Right lobe of liver (tissue), 6 donors: Measurements from ENCODE around the gene LXN. TPM values are rescaled to one million over a fixed set of nuclear protein-coding genes. Genes with fewer than 3 reads are reported as not detected.

Source experiments
- ATAC-seq, 4 donors: fragments of 200-7000 bp; cut with Tn5 transposase; one replicate each; pipeline ENCODE4 v1.9.1; 2020; ENCODE audit warnings: mild to moderate bottlenecking in 4 of 4, moderate library complexity in 4 of 4
- DNase-seq, 3 donors: peaks; one replicate each; pipeline ENCODE4 v3.0.0-alpha.2; 2020
- H3K27ac ChIP-seq, 3 donors: fragments of 200-600 bp; one replicate each; pipeline ENCODE4 v1.8.0; 2022
- H3K27me3 ChIP-seq, 2 donors: fragments of 200-600 bp; one replicate each; pipeline ENCODE4 v1.8.0; 2022
- H3K36me3 ChIP-seq, 4 donors: fragments of 200-600 bp; sonication (generic) in 1 of 4; one replicate each; pipeline versions ENCODE4 v1.5.1 to v1.8.0; 2017 to 2022; ENCODE audit warnings: control low read depth in 1 of 4
- H3K4me1 ChIP-seq, 4 donors: fragments of 200-600 bp; sonication (generic) in 1 of 4; one replicate each; pipeline versions ENCODE4 v1.5.1 to v1.8.0; 2017 to 2022; ENCODE audit warnings: control low read depth in 1 of 4
- H3K4me3 ChIP-seq, 3 donors: fragments of 200-600 bp; one replicate each; pipeline ENCODE4 v1.8.0; 2022
- H3K9me3 ChIP-seq, 4 donors: fragments of 200-600 bp; sonication (generic) in 1 of 4; one replicate each; pipeline versions ENCODE4 v1.5.1 to v1.8.0; 2017 to 2022; ENCODE audit warnings: control low read depth in 1 of 4
- CTCF ChIP-seq, 4 donors: fragments of 200-600 bp in 3 of 4; fragments of 450-650 bp in 1 of 4; IDR thresholded peaks; one replicate each; pipeline versions ENCODE4 v1.5.1 to v1.8.0; 2016 to 2022; ENCODE audit warnings: antibody characterized with exemption in 4 of 4, mild to moderate bottlenecking in 2 of 4
- POLR2A ChIP-seq: fragments of 450-650 bp; IDR thresholded peaks from one replicate; pipeline ENCODE4 v1.6.1; 2017; ENCODE audit warnings: antibody characterized with exemption, mild to moderate bottlenecking
- WGBS: methylation state at CpG from one replicate; pipeline ENCODE4 v1.1.6; 2018; ENCODE audit warnings: low coverage, low lambda C conversion rate; ENCODE audit not compliant: insufficient coverage; ENCODE audit errors: missing lambda C conversion rate; 5-methylcytosine and 5-hydroxymethylcytosine counted together
- intact Hi-C, 2 donors: fragments of 100-400 bp; cut with DNase I; formaldehyde crosslinking; loops; one replicate each; pipeline versions ENCODE4 v1.11.2 to v1.14.1; 2022
- total RNA-seq, 6 experiments: library from RNA; depleted of rRNA in 2 of 6; stranded (reverse); fragments of >200 nt in 2 of 6; fragmentation: NEBNext Ultra II Directional in 3 of 6; extraction: Animal tissue kit (Norgen Biotek cat#: 25700) in 3 of 6; gene quantifications; one replicate each; pipeline versions ENCODE4 v1.1.0 to v1.2.4, GENCODE V29; 2016 to 2023
- donor health status: DM: no; HTN: yes; CAD: no.
- donor health status: DM: no; HTN: no; CAD: no.
- donor health status: DM: no; HTN: no; CAD: no.
- donor health status: DM: no; HTN: yes; CAD: no.
- donor health status: DM: no; HTN: yes; CAD: no.

LXN gene
- total RNA-seq, 6 experiments from 2014 or later = 0.84 to 3.4 (median 2.0) TPM

GRCh38 chr3:158668506-158668905 lies 3.9 kb downstream of the LXN start:
- DNase-seq (no peak), ATAC-seq (no peak)
- Histone ChIP-seq H3K27ac (no peak overlapping the region), H3K27me3 (no peaks in the 10 kb centered on the region), H3K4me1 (no peaks in the 10 kb centered on the region), H3K36me3 (peaks cover 0 to 41% (median 13%) of the 10 kb centered on the region in 4 donors), H3K9me3 (no peaks in the 10 kb centered on the region), H3K4me3 (no peak overlapping the region)
- WGBS = 75% methylated on average over 2 of the region's 2 CpGs
- intact Hi-C loops = loop anchor here in 1 of 2 donors (10.0 kb wide), 1 partner anchor 56 kb away; no protein-coding TSS in a partner anchor
- TF ChIP-seq CTCF (IDR thresholded peaks at IDR 0.05) = no peak
- no peak for TF ChIP-seq POLR2A

- H3K27ac ChIP-seq = no peak overlapping the region
- WGBS = 60% methylated on average over 3 of the region's 3 CpGs
- TF ChIP-seq POLR2A = no peak
- TF ChIP-seq CTCF (IDR thresholded peaks at IDR 0.05) = no peak
- ATAC-seq (no peak), DNase-seq (no peak)
- no peaks in the 10 kb centered on the region for H3K9me3 ChIP-seq
- H3K4me3 ChIP-seq = no peak overlapping the region
- intact Hi-C loops = loop anchor here in 1 of 2 donors (10.0 kb wide), 1 partner anchor 58 kb away; no protein-coding TSS in a partner anchor
- no peaks in the 10 kb centered on the region for H3K27me3 ChIP-seq
- peaks cover 0 to 59% (median 22%) of the 10 kb centered on the region in 4 donors for H3K36me3 ChIP-seq
- H3K4me1 ChIP-seq = no peaks in the 10 kb centered on the region
Measured at GRCh38 chr3:158666416-158666815, 6.0 kb downstream of the LXN start.

- no peak for TF ChIP-seq CTCF (IDR thresholded peaks at IDR 0.05)
- TF ChIP-seq POLR2A = no peak
- Histone ChIP-seq H3K36me3 (peaks cover 0 to 64% (median 29%) of the 10 kb centered on the region in 4 donors), H3K27me3 (no peaks in the 10 kb centered on the region), H3K4me1 (no peaks in the 10 kb centered on the region), H3K27ac (no peak overlapping the region), H3K9me3 (no peaks in the 10 kb centered on the region), H3K4me3 (no peak overlapping the region)
- ATAC-seq (no peak), DNase-seq (no peak)
- 100% methylated on average over 1 of the region's 1 CpG for WGBS
- intact Hi-C loops = loop anchor here in 1 of 2 donors (10.0 kb wide), 1 partner anchor 61 kb away; no protein-coding TSS in a partner anchor
Measured at GRCh38 chr3:158663832-158664231, 8.6 kb downstream of the LXN start.

GRCh38 chr3:158663246-158663645 lies 9.2 kb downstream of the LXN start:
- 83% methylated on average over 1 of the region's 1 CpG for WGBS
- Histone ChIP-seq H3K4me1 (no peaks in the 10 kb centered on the region), H3K4me3 (no peak overlapping the region), H3K27ac (no peak overlapping the region), H3K9me3 (no peaks in the 10 kb centered on the region), H3K27me3 (no peaks in the 10 kb centered on the region), H3K36me3 (peaks cover 0 to 68% (median 29%) of the 10 kb centered on the region in 4 donors)
- ATAC-seq (no peak), DNase-seq (no peak)
- intact Hi-C loops = loop anchor here in 1 of 2 donors (10.0 kb wide), 1 partner anchor 62 kb away; no protein-coding TSS in a partner anchor
- no peak for TF ChIP-seq CTCF (IDR thresholded peaks at IDR 0.05)
- TF ChIP-seq POLR2A = no peak
